Neural cell (in vitro differentiated cells): ENCODE data around the gene PDE4D. TPM values are rescaled to one million over a fixed set of nuclear protein-coding genes. Genes with fewer than 3 reads are reported as not detected.

Source experiments
- H2AFZ ChIP-seq: fragments of 200-600, 300-800 bp; sonication (generic), shearing (Covaris generic); 2 replicates; pipeline ENCODE4 v1.6.0; 2014; ENCODE audit warnings: low read depth, mild to moderate bottlenecking, antibody characterized with exemption, low read length, moderate library complexity
- H3F3A ChIP-seq: fragments of 200-600 bp; shearing (Covaris generic); 2 replicates; pipeline ENCODE4 v1.6.1; 2016; ENCODE audit warnings: mild to moderate bottlenecking, moderate library complexity, mixed read lengths, antibody characterized with exemption, low read length; ENCODE audit not compliant: insufficient read depth, poor library complexity, severe bottlenecking
- H3K27ac ChIP-seq: fragments of 200-600, 300-800 bp; sonication (generic), shearing (Covaris generic); 2 replicates; pipeline ENCODE4 v1.5.1; 2014; ENCODE audit warnings: mild to moderate bottlenecking, low read length, moderate library complexity
- H3K27me3 ChIP-seq: fragments of 300-800, 200-600 bp; sonication (generic), shearing (Covaris generic); 2 replicates; pipeline ENCODE4 v1.6.0; 2014; ENCODE audit warnings: mild to moderate bottlenecking, low read depth, low read length, moderate library complexity; ENCODE audit not compliant: insufficient read depth
- H3K36me3 ChIP-seq: fragments of 300-800, 200-600 bp; sonication (generic), shearing (Covaris generic); 2 replicates; pipeline ENCODE4 v1.5.1; 2014; ENCODE audit warnings: mild to moderate bottlenecking, antibody characterized with exemption, low read length, moderate library complexity; ENCODE audit not compliant: insufficient read depth
- H3K4me2 ChIP-seq: fragments of 300-800, 200-600 bp; sonication (generic), shearing (Covaris generic); 2 replicates; pipeline ENCODE4 v1.6.0; 2014; ENCODE audit warnings: mild to moderate bottlenecking, low read length
- H3K4me3 ChIP-seq: fragments of 300-800, 200-600 bp; sonication (generic), shearing (Covaris generic); 2 replicates; pipeline ENCODE4 v1.5.1; 2014; ENCODE audit warnings: mild to moderate bottlenecking, low read length, moderate library complexity
- H3K79me2 ChIP-seq: fragments of 200-600 bp; shearing (Covaris generic); replicated peaks from 2 replicates; pipeline ENCODE4 v1.6.0; 2014; ENCODE audit warnings: mild to moderate bottlenecking, low read length, moderate library complexity; ENCODE audit not compliant: insufficient read depth
- H3K9ac ChIP-seq: fragments of 300-800, 200-600 bp; sonication (generic), shearing (Covaris generic); 2 replicates; pipeline ENCODE4 v1.6.1; 2016; ENCODE audit warnings: mild to moderate bottlenecking, low read length, mixed read lengths
- H3K9me2 ChIP-seq: fragments of 200-600 bp; shearing (Covaris generic); 2 replicates; pipeline ENCODE4 v1.6.1; 2016; ENCODE audit warnings: mild to moderate bottlenecking, low read length, mixed read lengths; ENCODE audit not compliant: insufficient read depth
- H3K9me3 ChIP-seq: fragments of 200-600, 300-800 bp; sonication (generic), shearing (Covaris generic); 2 replicates; pipeline ENCODE4 v1.6.1; 2016; ENCODE audit warnings: mild to moderate bottlenecking, mixed run types, low read length, moderate library complexity, mixed read lengths
- H4K20me1 ChIP-seq: fragments of 200-600 bp; shearing (Covaris generic); 2 replicates; pipeline ENCODE4 v1.6.1; 2016; ENCODE audit warnings: mild to moderate bottlenecking, mixed run types; ENCODE audit not compliant: insufficient read depth
- CTCF ChIP-seq: fragments of 450-650 bp; IDR thresholded peaks from 2 replicates; pipeline ENCODE4 v1.5.1; 2014; ENCODE audit warnings: antibody characterized with exemption, mild to moderate bottlenecking, moderate library complexity; ENCODE audit not compliant: poor library complexity, severe bottlenecking
- MXI1 ChIP-seq: fragments of 450-650 bp; conservative IDR thresholded peaks from 2 replicates; pipeline ENCODE4 v1.6.1; 2014; ENCODE audit warnings: antibody characterized with exemption, mild to moderate bottlenecking; ENCODE audit not compliant: poor library complexity, severe bottlenecking
- POLR2AphosphoS5 ChIP-seq: IDR thresholded peaks from 2 replicates; pipeline ENCODE4 v1.6.1; 2012
- REST ChIP-seq: IDR thresholded peaks from 2 replicates; pipeline ENCODE4 v1.6.1; 2012; ENCODE audit warnings: borderline replicate concordance
- polyA plus RNA-seq: library from polyadenylated mRNA; depleted of rRNA; stranded (reverse); fragments of >200 nt; gene quantifications from 2 replicates; pipeline ENCODE4 v1.2.3, GENCODE V29; 2014

The PDE4D gene
- polyA plus RNA-seq, 1 donor from 2014 or later: 42.8 TPM

GRCh38 chr5:59238126-59238902 lies 655.2 kb downstream of the PDE4D start:
- H3K4me2 ChIP-seq: no peak overlapping the region
- no peaks in the 10 kb centered on the region for H3K27me3 ChIP-seq
- no peak overlapping the region for H3K27ac ChIP-seq
- H3K36me3 ChIP-seq: no peaks in the 10 kb centered on the region
- H3K9me3 ChIP-seq: no peaks in the 10 kb centered on the region
- no peak overlapping the region for H3K4me3 ChIP-seq
- TF ChIP-seq CTCF: no peak
- TF ChIP-seq POLR2AphosphoS5: no peak
- no peak for TF ChIP-seq MXI1
- TF ChIP-seq REST: no peak
- H4K20me1 ChIP-seq: no peaks in the 10 kb centered on the region
- no peaks in the 10 kb centered on the region for H3K79me2 ChIP-seq
- H3K9me2 ChIP-seq: no peaks in the 10 kb centered on the region
- no peak overlapping the region for H2AFZ ChIP-seq
- H3F3A ChIP-seq: no peaks in the 10 kb centered on the region
- H3K9ac ChIP-seq: no peak overlapping the region

GRCh38 chr5:59236986-59237385 lies 656.5 kb downstream of the PDE4D start:
- no peaks in the 10 kb centered on the region for H3K9me3 ChIP-seq

More at GRCh38 chr5:59236986-59237385, 656.5 kb downstream of the PDE4D start:
- Histone ChIP-seq H4K20me1 (no peaks in the 10 kb centered on the region), H3K9ac (no peak overlapping the region), H3K27ac (no peak overlapping the region), H3K27me3 (no peaks in the 10 kb centered on the region), H3K4me2 (no peak overlapping the region), H3K79me2 (no peaks in the 10 kb centered on the region), H3K4me3 (no peak overlapping the region), H3F3A (no peaks in the 10 kb centered on the region), H3K36me3 (no peaks in the 10 kb centered on the region), H2AFZ (no peak overlapping the region), H3K9me2 (no peaks in the 10 kb centered on the region)
- TF ChIP-seq REST (no peak), CTCF (no peak)
